ENCODE results near the gene ACE.
A peak's percentile ranks its signal among the peaks of the same experiment; 100 is the strongest.

ACE gene

GRCh38 chr17:63445065-63445464, 31.8 kb upstream of the ACE start:
- TF ChIP-seq, protein P1, sequence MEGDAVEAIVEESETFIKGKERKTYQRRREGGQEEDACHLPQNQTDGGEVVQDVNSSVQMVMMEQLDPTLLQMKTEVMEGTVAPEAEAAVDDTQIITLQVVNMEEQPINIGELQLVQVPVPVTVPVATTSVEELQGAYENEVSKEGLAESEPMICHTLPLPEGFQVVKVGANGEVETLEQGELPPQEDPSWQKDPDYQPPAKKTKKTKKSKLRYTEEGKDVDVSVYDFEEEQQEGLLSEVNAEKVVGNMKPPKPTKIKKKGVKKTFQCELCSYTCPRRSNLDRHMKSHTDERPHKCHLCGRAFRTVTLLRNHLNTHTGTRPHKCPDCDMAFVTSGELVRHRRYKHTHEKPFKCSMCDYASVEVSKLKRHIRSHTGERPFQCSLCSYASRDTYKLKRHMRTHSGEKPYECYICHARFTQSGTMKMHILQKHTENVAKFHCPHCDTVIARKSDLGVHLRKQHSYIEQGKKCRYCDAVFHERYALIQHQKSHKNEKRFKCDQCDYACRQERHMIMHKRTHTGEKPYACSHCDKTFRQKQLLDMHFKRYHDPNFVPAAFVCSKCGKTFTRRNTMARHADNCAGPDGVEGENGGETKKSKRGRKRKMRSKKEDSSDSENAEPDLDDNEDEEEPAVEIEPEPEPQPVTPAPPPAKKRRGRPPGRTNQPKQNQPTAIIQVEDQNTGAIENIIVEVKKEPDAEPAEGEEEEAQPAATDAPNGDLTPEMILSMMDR (IDR thresholded peaks at IDR 0.05; ENCODE audit: low read length, missing control alignments) = no peak
- no peak for DNase-seq (ENCODE audit: low read depth)
- peak overlapping the region; percentile 51 for H3K4me3 ChIP-seq (replicated peaks; ENCODE audit: low read depth, low read length)

DNA sequence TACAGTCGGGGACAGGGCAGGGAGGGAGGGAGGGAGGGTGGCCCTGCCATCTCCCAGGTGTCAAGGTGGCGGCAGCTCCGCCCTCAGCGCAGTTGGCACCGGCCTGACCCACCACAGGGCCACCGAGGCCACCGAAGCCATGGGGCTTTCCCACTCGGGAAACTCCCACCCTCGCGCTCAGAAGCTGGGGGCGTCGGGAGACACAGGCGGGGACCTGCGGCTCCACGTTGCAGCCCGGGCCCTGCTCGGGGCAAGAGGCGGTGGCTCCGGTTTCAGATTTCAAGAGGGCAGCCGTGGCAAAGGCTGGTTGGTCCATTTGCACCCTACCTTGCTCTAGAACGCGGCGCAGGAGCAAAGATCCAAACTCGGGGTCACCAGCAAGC, 31.3 kb upstream of the ACE start:
- TF ChIP-seq, protein P1 (IDR thresholded peaks at IDR 0.05; ENCODE audit: low read length, missing control alignments) = no peak
- H3K4me3 ChIP-seq (replicated peaks; ENCODE audit: low read depth, low read length) = peak overlapping the region; percentile 51
- no peak for DNase-seq (ENCODE audit: low read depth)

GRCh38 chr17:63445954-63446752, 30.7 kb upstream of the ACE start, which contains the start of gene CYB561:
TSS of gene CYB561 (minus strand) at chr17:63446306. CDS start at chr17:63437547, 8,759 bp downstream.
- DNase-seq (ENCODE audit: low read depth) = peak; percentile 62
- peak within 1 kb of the TSS; percentile 51 for H3K4me3 ChIP-seq (replicated peaks; ENCODE audit: low read depth, low read length)
- TF ChIP-seq, protein P1 (IDR thresholded peaks at IDR 0.05; ENCODE audit: low read length, missing control alignments) = no peak

DNA sequence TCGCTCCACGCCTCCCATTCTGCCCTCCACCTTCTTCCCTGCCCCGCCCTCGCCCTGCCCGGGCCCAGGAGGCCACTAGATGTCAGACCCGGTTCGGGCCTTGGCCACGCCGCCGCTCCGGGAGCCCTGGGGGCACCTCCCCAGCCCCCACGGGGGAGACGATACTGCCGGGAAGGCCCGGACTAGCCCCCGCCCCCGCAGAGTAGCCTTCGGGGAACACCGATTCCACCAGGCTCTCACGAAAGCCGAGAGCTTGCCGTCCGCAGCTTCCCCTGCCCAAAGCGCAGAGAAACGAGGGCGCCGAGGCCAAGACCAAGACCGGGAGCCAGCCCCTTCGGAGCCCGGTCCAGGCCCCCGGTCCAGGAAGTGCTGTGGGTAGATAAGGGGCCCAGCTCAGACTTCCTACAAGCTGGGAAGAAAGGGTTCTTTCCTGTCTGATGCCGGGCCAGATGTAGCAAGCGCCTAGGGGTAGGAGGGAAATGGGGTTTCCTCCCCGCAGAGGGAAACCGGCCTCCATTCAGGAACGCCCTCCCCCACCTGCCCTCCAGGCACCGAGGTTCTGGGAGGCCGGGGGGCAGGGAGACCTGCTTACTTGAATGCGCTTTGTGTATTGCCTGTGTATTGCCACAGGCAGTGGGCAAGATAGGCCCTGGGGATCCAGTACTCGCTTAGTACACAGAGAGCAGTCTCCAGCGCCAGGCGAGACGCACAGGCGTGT, 29.9 kb upstream of the ACE start:
- TF ChIP-seq, protein P1 (IDR thresholded peaks at IDR 0.05; ENCODE audit: low read length, missing control alignments) = no peak
- H3K4me3 ChIP-seq (replicated peaks; ENCODE audit: low read depth, low read length) = peak overlapping the region; percentile 51
- peak; percentile 81 for DNase-seq (ENCODE audit: low read depth)

DNA sequence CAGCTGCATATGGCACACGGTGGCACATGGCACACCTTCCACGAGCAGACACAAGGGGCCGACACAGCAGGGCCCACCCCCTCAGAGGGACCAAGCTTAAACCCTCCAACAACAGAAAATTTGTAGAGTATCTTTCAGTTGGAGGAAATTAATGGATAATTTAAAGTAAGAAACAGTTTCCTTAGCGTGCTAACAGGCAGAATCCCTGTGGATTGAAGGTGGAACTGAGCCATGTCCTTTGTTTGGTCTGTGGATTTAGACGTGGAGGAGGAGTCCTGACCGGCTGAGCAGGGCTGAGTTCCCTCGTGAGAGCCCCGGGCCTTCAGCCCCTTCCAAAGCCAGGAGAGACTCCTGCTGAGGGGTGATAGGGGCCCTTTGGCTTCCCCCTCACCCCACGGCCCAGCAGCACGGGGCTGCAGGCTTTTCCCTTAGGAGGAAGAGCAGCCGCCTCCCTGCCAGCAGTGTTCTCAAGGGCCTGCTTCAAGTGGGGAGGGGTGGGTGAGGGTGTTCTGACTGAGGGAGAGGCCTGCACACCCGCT, 29.3 kb upstream of the ACE start:
- DNase-seq (ENCODE audit: low read depth) = peak; percentile 65
- TF ChIP-seq, protein P1 (IDR thresholded peaks at IDR 0.05; ENCODE audit: low read length, missing control alignments) = no peak
- no peak overlapping the region for H3K4me3 ChIP-seq (replicated peaks; ENCODE audit: low read depth, low read length)

DNA sequence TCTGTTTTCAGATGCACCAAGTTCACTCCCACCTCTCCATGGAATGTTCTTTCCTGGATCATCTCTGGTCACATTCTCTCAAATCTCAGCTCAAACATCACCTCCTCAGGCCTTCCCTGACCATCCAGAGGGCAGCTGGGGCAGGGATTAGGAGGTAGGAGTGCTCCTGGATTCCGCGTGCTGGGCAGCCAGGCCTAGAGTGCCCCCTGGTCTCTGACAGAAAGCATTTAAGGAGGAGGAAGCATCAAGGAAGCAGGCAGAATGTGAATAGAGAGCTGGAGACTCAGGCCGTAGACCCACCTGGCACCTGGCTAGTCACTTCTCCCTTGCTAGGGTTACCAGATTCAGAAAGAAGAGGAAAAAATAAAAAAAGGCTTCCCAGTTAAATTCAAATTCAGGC, 28.2 kb upstream of the ACE start:
- DNase-seq (ENCODE audit: low read depth) = no peak
- no peak overlapping the region for H3K4me3 ChIP-seq (replicated peaks; ENCODE audit: low read depth, low read length)
- TF ChIP-seq, protein P1 (IDR thresholded peaks at IDR 0.05; ENCODE audit: low read length, missing control alignments) = no peak

Data from fibroblast of pulmonary artery (primary cell).